ENCODE results near the gene EPHB1. TPM values are rescaled to one million over a fixed set of nuclear protein-coding genes. Genes with fewer than 3 reads are reported as not detected.
A peak's percentile ranks its signal among the peaks of the same experiment; 100 is the strongest.

EPHB1 gene
- total RNA-seq, 1 donor from 2014 or later, result 13.7 TPM

DNA sequence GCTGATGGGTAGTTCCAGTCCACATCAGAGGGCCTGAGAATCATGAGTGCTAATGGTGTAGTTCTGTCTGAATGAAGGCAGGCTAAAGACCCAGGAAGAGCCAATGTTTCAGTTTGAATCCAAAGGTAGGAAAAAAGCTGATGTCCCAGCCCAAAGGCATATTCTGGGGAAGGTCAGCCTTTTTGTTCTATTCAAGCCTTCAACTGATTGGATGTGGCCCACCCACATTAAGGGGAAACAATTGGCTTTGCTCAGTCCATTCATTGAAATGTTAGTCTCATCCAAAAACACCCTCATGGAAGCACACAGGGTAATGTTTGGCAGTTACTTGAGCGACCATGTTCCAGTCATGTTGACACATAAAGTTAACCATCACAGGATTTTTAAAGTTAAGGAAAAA lies 25.9 kb downstream of the EPHB1 start:
- H3K36me3 Mint-ChIP-seq (ENCODE audit: low read depth), result no peaks in the 10 kb centered on the region
- TF ChIP-seq, protein P1, sequence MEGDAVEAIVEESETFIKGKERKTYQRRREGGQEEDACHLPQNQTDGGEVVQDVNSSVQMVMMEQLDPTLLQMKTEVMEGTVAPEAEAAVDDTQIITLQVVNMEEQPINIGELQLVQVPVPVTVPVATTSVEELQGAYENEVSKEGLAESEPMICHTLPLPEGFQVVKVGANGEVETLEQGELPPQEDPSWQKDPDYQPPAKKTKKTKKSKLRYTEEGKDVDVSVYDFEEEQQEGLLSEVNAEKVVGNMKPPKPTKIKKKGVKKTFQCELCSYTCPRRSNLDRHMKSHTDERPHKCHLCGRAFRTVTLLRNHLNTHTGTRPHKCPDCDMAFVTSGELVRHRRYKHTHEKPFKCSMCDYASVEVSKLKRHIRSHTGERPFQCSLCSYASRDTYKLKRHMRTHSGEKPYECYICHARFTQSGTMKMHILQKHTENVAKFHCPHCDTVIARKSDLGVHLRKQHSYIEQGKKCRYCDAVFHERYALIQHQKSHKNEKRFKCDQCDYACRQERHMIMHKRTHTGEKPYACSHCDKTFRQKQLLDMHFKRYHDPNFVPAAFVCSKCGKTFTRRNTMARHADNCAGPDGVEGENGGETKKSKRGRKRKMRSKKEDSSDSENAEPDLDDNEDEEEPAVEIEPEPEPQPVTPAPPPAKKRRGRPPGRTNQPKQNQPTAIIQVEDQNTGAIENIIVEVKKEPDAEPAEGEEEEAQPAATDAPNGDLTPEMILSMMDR (conservative IDR thresholded peaks at IDR 0.05), result no peak
- H3K4me1 Mint-ChIP-seq, result no peaks in the 10 kb centered on the region
- H3K27ac Mint-ChIP-seq (ENCODE audit: unreplicated experiment), result no peak overlapping the region
- H3K27me3 Mint-ChIP-seq (ENCODE audit: low read depth), result no peaks in the 10 kb centered on the region
- DNase-seq (ENCODE audit: low read depth, low spot score), result no peak
- no peaks in the 10 kb centered on the region for H3K9me3 Mint-ChIP-seq
- H3K4me3 Mint-ChIP-seq, result no peak overlapping the region

DNA sequence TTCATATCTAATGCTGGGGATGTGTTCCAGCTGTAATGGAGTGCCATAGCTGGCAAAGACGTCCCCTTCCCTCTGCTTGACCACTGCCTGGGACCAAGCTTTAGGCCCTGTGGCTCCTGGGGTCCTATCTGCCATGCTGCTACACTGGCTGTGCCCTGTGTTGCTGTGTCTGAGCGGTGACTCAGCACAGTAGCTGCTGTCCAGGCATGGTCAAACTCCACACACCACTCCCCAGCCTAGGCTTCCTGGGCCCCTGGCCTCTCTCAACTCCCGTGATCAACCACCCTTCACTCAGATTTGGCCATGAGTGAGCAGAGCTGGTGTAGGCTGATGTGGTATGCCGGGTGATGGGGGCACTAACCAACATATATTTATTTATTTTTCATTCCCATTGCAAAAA lies 27.0 kb downstream of the EPHB1 start:
- H3K27ac Mint-ChIP-seq (ENCODE audit: unreplicated experiment), result no peak overlapping the region
- H3K27me3 Mint-ChIP-seq (ENCODE audit: low read depth), result no peaks in the 10 kb centered on the region
- H3K36me3 Mint-ChIP-seq (ENCODE audit: low read depth), result no peaks in the 10 kb centered on the region
- TF ChIP-seq, protein P1 (conservative IDR thresholded peaks at IDR 0.05), result no peak
- H3K4me3 Mint-ChIP-seq, result no peak overlapping the region
- no peaks in the 10 kb centered on the region for H3K9me3 Mint-ChIP-seq
- no peaks in the 10 kb centered on the region for H3K4me1 Mint-ChIP-seq
- DNase-seq (ENCODE audit: low read depth, low spot score), result no peak

DNA sequence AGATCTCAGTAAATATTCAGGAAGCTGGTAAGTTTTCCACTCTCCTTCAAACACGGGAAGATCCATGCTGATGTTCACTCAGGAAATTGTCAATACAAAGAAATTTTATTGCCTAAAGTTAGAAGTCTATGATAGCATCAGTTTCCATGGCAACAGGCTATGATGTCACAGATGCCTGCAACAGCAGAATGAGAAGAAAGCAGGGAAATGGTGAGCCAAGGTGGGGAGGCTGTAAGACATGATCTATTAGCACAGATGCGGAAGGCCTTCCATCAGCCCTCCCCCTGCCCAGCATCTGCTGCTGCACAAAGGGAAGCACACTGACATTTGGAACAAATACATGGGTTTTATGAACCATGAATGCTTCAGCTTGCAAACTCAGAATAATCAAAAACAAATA lies 28.6 kb downstream of the EPHB1 start:
- H3K27ac Mint-ChIP-seq (ENCODE audit: unreplicated experiment), result no peak overlapping the region
- no peaks in the 10 kb centered on the region for H3K9me3 Mint-ChIP-seq
- H3K27me3 Mint-ChIP-seq (ENCODE audit: low read depth), result no peaks in the 10 kb centered on the region
- no peak for DNase-seq (ENCODE audit: low read depth, low spot score)
- TF ChIP-seq, protein P1 (conservative IDR thresholded peaks at IDR 0.05), result no peak
- no peak overlapping the region for H3K4me3 Mint-ChIP-seq
- no peaks in the 10 kb centered on the region for H3K4me1 Mint-ChIP-seq
- H3K36me3 Mint-ChIP-seq (ENCODE audit: low read depth), result no peaks in the 10 kb centered on the region

DNA sequence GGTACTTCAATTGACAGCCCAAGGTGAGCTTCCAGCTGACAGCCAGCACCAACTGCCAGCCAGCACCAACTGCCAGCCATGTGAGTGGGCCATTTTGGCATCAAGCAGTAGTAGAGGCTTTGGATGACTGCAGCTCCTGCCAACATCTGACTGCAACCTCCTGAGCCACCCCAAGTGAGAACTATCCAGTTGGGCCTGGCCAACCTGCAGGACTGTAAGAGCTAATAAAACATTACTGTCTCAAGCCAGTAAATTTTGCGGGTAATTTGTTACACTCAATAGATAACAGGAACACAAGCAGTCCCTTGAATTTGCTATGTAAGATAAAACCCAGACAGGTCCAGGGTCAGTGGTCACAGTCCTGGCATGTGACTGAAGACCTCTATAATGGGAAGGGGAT lies 29.7 kb downstream of the EPHB1 start:
- Mint-ChIP-seq H3K9me3 (no peaks in the 10 kb centered on the region), H3K27ac (ENCODE audit: unreplicated experiment) (no peak overlapping the region), H3K4me1 (no peaks in the 10 kb centered on the region), H3K27me3 (ENCODE audit: low read depth) (no peaks in the 10 kb centered on the region), H3K4me3 (no peak overlapping the region), H3K36me3 (ENCODE audit: low read depth) (no peaks in the 10 kb centered on the region)
- TF ChIP-seq, protein P1 (conservative IDR thresholded peaks at IDR 0.05), result no peak
- no peak for DNase-seq (ENCODE audit: low read depth, low spot score)

DNA sequence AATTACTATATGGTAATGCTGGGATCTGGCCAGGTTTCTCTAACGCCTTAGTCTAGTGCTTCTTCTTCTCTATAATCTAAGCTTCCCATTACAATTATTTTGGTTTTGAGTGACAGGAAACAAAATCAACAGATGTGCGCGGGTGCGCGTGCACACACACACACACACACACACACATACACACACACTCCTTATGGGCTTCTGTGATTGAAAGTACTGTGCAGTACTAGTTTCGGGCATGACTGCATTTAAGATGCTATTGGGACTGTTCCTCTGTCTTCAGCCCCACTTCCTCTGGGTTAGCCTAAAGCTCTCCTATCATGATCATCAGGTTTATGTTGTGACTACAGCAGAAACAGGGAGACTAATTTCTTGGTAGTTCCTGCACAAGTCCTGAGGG lies 32.2 kb downstream of the EPHB1 start:
- no peaks in the 10 kb centered on the region for H3K36me3 Mint-ChIP-seq (ENCODE audit: low read depth)
- peak overlapping the region; percentile 35 for H3K27ac Mint-ChIP-seq (ENCODE audit: unreplicated experiment)
- TF ChIP-seq, protein P1 (conservative IDR thresholded peaks at IDR 0.05), result no peak
- H3K27me3 Mint-ChIP-seq (ENCODE audit: low read depth), result no peaks in the 10 kb centered on the region
- no peaks in the 10 kb centered on the region for H3K4me1 Mint-ChIP-seq
- no peak for DNase-seq (ENCODE audit: low read depth, low spot score)
- no peaks in the 10 kb centered on the region for H3K9me3 Mint-ChIP-seq
- H3K4me3 Mint-ChIP-seq, result no peak overlapping the region

DNA sequence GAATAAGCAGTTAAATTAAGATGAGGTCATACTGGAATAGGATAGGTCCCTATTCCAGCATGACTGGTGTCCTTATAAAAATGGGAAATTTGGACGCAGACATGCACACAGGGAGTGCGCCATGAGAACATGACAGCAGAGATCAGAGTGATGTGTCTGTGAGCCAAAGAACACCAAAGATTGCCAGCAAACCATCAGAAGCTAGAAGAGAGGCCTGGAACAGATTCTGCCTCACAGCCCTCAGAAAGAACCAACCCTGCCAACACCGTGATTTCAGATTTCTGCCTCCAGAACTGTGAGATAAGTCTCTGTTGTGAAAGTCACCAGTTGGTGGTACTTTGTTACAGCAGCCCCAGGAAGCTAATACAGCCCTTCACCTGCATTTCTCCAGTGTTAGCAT lies 34.7 kb downstream of the EPHB1 start:
- DNase-seq (ENCODE audit: low read depth, low spot score), result no peak
- no peaks in the 10 kb centered on the region for H3K4me1 Mint-ChIP-seq
- H3K27ac Mint-ChIP-seq (ENCODE audit: unreplicated experiment), result no peak overlapping the region
- no peaks in the 10 kb centered on the region for H3K27me3 Mint-ChIP-seq (ENCODE audit: low read depth)
- peaks cover 3% of the 10 kb centered on the region for H3K9me3 Mint-ChIP-seq
- no peaks in the 10 kb centered on the region for H3K36me3 Mint-ChIP-seq (ENCODE audit: low read depth)
- TF ChIP-seq, protein P1 (conservative IDR thresholded peaks at IDR 0.05), result no peak
- H3K4me3 Mint-ChIP-seq, result no peak overlapping the region

All from neural crest cell (in vitro differentiated cells).